GM21390 (cell line): ENCODE measurements around the gene TNNI3.
"Not testable (repeated sequence)": the region's sequence is repeated elsewhere in the genome, so short reads cannot be mapped to it uniquely, and the experiment has no call there.

Source experiments
- ATAC-seq: cut with Tn5 transposase; IDR thresholded peaks from one replicate; pipeline ENCODE4 v1.9.1; 2021; ENCODE audit not compliant: unreplicated experiment

TNNI3 gene

GRCh38 chr19:55173186-55173713, 15.7 kb upstream of the TNNI3 start:
- ATAC-seq: no peak

GRCh38 chr19:55172741-55173140, 15.2 kb upstream of the TNNI3 start:
- no peak for ATAC-seq

GRCh38 chr19:55172318-55172717, 14.8 kb upstream of the TNNI3 start:
- ATAC-seq: not testable (repeated sequence)

GRCh38 chr19:55171440-55171839, 13.9 kb upstream of the TNNI3 start:
- ATAC-seq: no peak

GRCh38 chr19:55169136-55169535, 11.6 kb upstream of the TNNI3 start:
- no peak for ATAC-seq

GRCh38 chr19:55166530-55167268, 9.2 kb upstream of the TNNI3 start, which contains the start of gene DNAAF3:
DNAAF3 (minus strand) TSS chr19:55166613; CDS start chr19:55166413, 200 bp downstream.
- peak; percentile 83 for ATAC-seq

GRCh38 chr19:55165952-55166529, 8.5 kb upstream of the TNNI3 start:
- no peak for ATAC-seq

- ATAC-seq: no peak
These were observed 4.2 kb upstream of the TNNI3 start for GRCh38 chr19:55161571-55162322.

- no peak for ATAC-seq
These were observed 3.4 kb upstream of the TNNI3 start for GRCh38 chr19:55160986-55161365.

- peak; percentile 66 for ATAC-seq
These were observed 2.8 kb upstream of the TNNI3 start for GRCh38 chr19:55160128-55160985.

GRCh38 chr19:55158848-55159749, 1.6 kb upstream of the TNNI3 start:
- ATAC-seq: no peak

- no peak for ATAC-seq
These were observed 891 bp upstream of the TNNI3 start for GRCh38 chr19:55158423-55158822.

GRCh38 chr19:55156202-55157063, 1.1 kb downstream of the TNNI3 start:
- ATAC-seq: no peak

GRCh38 chr19:55155784-55156183, 1.7 kb downstream of the TNNI3 start:
- not testable (repeated sequence) for ATAC-seq

- no peak for ATAC-seq
These were observed 3.8 kb downstream of the TNNI3 start for GRCh38 chr19:55153652-55154264.

- no peak for ATAC-seq
These were observed 5.5 kb downstream of the TNNI3 start for GRCh38 chr19:55152017-55152416.

- no peak for ATAC-seq
These were observed 8.2 kb downstream of the TNNI3 start, which contains the start of gene TNNT1 for GRCh38 chr19:55149078-55150003. TNNT1 (minus strand) TSS chr19:55149206; CDS start chr19:55147157, 2,049 bp downstream.
